Measurements from ENCODE around the gene ZNF549.

Gene ZNF549

DNA sequence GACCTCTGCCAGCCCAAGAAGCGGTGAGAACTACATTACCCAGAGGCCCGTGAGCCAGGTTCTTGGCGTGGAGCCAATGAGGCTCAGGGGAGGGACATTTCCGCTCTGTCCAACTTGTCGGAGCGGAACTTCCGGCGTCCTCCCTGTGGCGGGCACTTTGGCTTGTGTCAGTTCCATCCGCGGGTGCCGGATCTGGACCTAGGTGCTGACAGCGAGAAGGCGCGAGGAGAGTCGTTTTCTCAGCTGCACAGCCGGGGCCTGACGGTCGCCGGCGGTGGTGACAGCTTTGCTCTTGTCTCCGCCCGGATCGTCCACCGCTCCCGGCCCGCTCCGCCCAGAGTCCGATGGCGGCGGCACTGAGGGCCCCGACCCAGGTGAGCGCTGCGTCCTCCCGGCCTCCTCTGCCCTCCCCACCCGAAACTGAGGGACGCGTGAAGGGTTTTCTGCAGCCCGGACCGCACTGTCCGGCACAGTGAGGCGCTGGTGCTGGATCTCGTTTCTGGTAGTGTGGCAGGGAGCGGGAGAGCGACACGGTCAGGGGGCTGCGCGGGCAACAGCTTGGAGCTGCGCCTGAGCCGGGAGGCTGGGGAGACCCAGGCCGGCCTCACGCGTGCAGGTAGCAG, 72.7 kb downstream of the ZNF549 start, which contains the start of gene ZNF530:
Gene ZNF530, plus strand, starts transcription at position 125 of the 623 bp plus-strand sequence. CDS start 4,461 bp downstream, outside the sequence.
- H3K27me3 Mint-ChIP-seq: no peaks in the 10 kb centered on the region
- peak within 1 kb of the TSS; percentile 88 for H3K4me3 Mint-ChIP-seq
- H3K36me3 Mint-ChIP-seq: peaks cover 40% of the 10 kb centered on the region
- peaks cover 30% of the 10 kb centered on the region for H3K9me3 Mint-ChIP-seq
- H3K4me1 Mint-ChIP-seq: peaks cover 20% of the 10 kb centered on the region
- H3K27ac Mint-ChIP-seq: peak within 1 kb of the TSS; percentile 92

DNA sequence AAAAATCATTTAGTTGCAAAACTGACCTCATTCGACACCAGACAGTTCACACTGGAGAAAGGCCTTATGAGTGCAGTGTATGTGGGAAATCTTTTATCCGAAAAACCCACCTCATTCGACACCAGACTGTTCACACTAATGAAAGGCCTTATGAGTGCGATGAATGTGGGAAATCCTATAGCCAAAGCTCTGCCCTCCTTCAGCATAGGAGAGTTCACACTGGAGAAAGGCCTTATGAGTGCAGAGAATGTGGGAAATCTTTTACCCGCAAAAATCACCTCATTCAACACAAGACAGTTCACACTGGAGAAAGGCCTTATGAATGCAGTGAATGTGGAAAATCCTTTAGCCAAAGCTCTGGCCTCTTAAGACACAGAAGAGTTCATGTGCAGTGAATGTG, 79.8 kb downstream of the ZNF549 start:
- Mint-ChIP-seq H3K9me3 (peaks cover 21% of the 10 kb centered on the region), H3K4me1 (no peaks in the 10 kb centered on the region), H3K36me3 (peaks cover 47% of the 10 kb centered on the region), H3K4me3 (no peak overlapping the region), H3K27ac (no peak overlapping the region), H3K27me3 (no peaks in the 10 kb centered on the region)
